DMS79 (cell line): ENCODE data around the gene LGALS3.

Source experiments
- DNase-seq: peaks from one replicate; lab custom pipeline; 2025; lab: John Stamatoyannopoulos, UW

Gene LGALS3

GRCh38 chr14:55131370-55132137 is 2.5 kb downstream of the LGALS3 start:
- peak; percentile 59 for DNase-seq

GRCh38 chr14:55133416-55133815 is 4.4 kb downstream of the LGALS3 start:
- DNase-seq: no peak

- DNase-seq: no peak
These were observed 7.2 kb downstream of the LGALS3 start for GRCh38 chr14:55136241-55136640.

- no peak for DNase-seq
These were observed 8.1 kb downstream of the LGALS3 start for GRCh38 chr14:55136885-55137786.

GRCh38 chr14:55138091-55138490 is 9.0 kb downstream of the LGALS3 start:
- DNase-seq: no peak

- no peak for DNase-seq
These were observed 10.1 kb downstream of the LGALS3 start for GRCh38 chr14:55139141-55139540.

GRCh38 chr14:55139696-55140509 is 10.9 kb downstream of the LGALS3 start:
- no peak for DNase-seq

- DNase-seq: no peak
These were observed 12.8 kb downstream of the LGALS3 start for GRCh38 chr14:55141825-55142224.

- DNase-seq: no peak
These were observed 13.4 kb downstream of the LGALS3 start for GRCh38 chr14:55142466-55142865.

- no peak for DNase-seq
These were observed 17.4 kb downstream of the LGALS3 start for GRCh38 chr14:55146425-55146824.

GRCh38 chr14:55151601-55152000 is 22.5 kb downstream of the LGALS3 start:
- no peak for DNase-seq

- no peak for DNase-seq
These were observed 23.2 kb downstream of the LGALS3 start for GRCh38 chr14:55152052-55152753.

GRCh38 chr14:55153951-55154350 is 24.9 kb downstream of the LGALS3 start:
- DNase-seq: no peak

GRCh38 chr14:55157080-55157479 is 28.0 kb downstream of the LGALS3 start:
- no peak for DNase-seq

- DNase-seq: no peak
These were observed 29.4 kb downstream of the LGALS3 start for GRCh38 chr14:55158412-55158811.

- peak; percentile 23 for DNase-seq
These were observed 31.9 kb downstream of the LGALS3 start for GRCh38 chr14:55160989-55161388.

GRCh38 chr14:55170526-55170925 is 41.5 kb downstream of the LGALS3 start:
- DNase-seq: no peak

GRCh38 chr14:55180006-55180405 is 51.0 kb downstream of the LGALS3 start:
- no peak for DNase-seq

GRCh38 chr14:55180434-55180833 is 51.4 kb downstream of the LGALS3 start:
- peak; percentile 87 for DNase-seq

- DNase-seq: no peak
These were observed 59.7 kb downstream of the LGALS3 start for GRCh38 chr14:55188686-55189295.

- no peak for DNase-seq
These were observed 61.8 kb downstream of the LGALS3 start for GRCh38 chr14:55190906-55191202.
